Suprapubic skin (tissue), 4 donors: ENCODE measurements around the gene RPF1.

ENCODE experiments used
- EP300 ChIP-seq: sonication (generic); formaldehyde crosslinking; IDR thresholded peaks from one replicate; pipeline ENCODE4 v1.6.1; 2017; ENCODE audit warnings: antibody characterized with exemption
- POLR2AphosphoS5 ChIP-seq, 3 donors: sonication (generic); formaldehyde crosslinking; IDR thresholded peaks; one replicate each; pipeline ENCODE4 v1.6.1; 2017; ENCODE audit warnings: antibody characterized with exemption in 3 of 3
- TF ChIP-seq, protein P1 (sequence below), 2 donors: fragments of 200-600 bp in 1 of 2; fragments of 450-650 bp in 1 of 2; sonication (generic) in 1 of 2; IDR thresholded peaks; one replicate each; pipeline ENCODE4 v1.5.1; 2016 to 2019; ENCODE audit warnings: antibody characterized with exemption in 2 of 2, mild to moderate bottlenecking in 1 of 2, moderate library complexity in 1 of 2

- TF ChIP-seq, protein P1, sequence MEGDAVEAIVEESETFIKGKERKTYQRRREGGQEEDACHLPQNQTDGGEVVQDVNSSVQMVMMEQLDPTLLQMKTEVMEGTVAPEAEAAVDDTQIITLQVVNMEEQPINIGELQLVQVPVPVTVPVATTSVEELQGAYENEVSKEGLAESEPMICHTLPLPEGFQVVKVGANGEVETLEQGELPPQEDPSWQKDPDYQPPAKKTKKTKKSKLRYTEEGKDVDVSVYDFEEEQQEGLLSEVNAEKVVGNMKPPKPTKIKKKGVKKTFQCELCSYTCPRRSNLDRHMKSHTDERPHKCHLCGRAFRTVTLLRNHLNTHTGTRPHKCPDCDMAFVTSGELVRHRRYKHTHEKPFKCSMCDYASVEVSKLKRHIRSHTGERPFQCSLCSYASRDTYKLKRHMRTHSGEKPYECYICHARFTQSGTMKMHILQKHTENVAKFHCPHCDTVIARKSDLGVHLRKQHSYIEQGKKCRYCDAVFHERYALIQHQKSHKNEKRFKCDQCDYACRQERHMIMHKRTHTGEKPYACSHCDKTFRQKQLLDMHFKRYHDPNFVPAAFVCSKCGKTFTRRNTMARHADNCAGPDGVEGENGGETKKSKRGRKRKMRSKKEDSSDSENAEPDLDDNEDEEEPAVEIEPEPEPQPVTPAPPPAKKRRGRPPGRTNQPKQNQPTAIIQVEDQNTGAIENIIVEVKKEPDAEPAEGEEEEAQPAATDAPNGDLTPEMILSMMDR (IDR thresholded peaks at IDR 0.05) = no peak
- TF ChIP-seq EP300 (no peak), POLR2AphosphoS5 (IDR thresholded peaks at IDR 0.05) (no peak)
Observed at GRCh38 chr1:84462118-84462517, 16.9 kb upstream of the RPF1 start.
